A549 (cell line): ENCODE measurements around the gene SH3RF3.

Source experiments
- BHLHE40 ChIP-seq: IDR thresholded peaks from 2 replicates; pipeline ENCODE4 v1.6.1; 2012; ENCODE audit warnings: low read depth, low read length, inconsistent platforms
- CTCF ChIP-seq: fragments of >200 bp; sonication (Bioruptor Twin); formaldehyde crosslinking; IDR thresholded peaks from 3 replicates; pipeline ENCODE4 v1.5.1; 2016
- EP300 ChIP-seq, 2 experiments: fragments of >200 bp; sonication (Bioruptor Twin); formaldehyde crosslinking; IDR thresholded peaks; 2 replicates in 1 of 2; 3 replicates in 1 of 2; pipeline ENCODE4 v1.6.1; 2016 to 2017
- JUN ChIP-seq, 2 experiments: fragments of >200 bp; sonication (Bioruptor Twin); formaldehyde crosslinking; IDR thresholded peaks; 2 replicates in 1 of 2; 3 replicates in 1 of 2; pipeline ENCODE4 v1.6.1; 2016 to 2017
- MAZ ChIP-seq: fragments of 150-350 bp; IDR thresholded peaks from 2 replicates; pipeline ENCODE4 v1.6.1; 2014; ENCODE audit warnings: antibody characterized with exemption, low read depth, low read length, borderline replicate concordance
- NR3C1 ChIP-seq: fragments of >200 bp; sonication (Bioruptor Twin); formaldehyde crosslinking; IDR thresholded peaks from 3 replicates; pipeline ENCODE4 v1.6.1; 2017
- POLR2A ChIP-seq: IDR thresholded peaks from 2 replicates; pipeline ENCODE4 v1.6.1; 2012; ENCODE audit warnings: mild to moderate bottlenecking, low read length
- RNF2 ChIP-seq: fragments of 200-600 bp; sonication (generic); IDR thresholded peaks from 2 replicates; pipeline ENCODE4 v1.6.1; 2016; ENCODE audit warnings: low read depth, mild to moderate bottlenecking, antibody characterized with exemption, moderate library complexity, borderline replicate concordance
- SREBF2 ChIP-seq: fragments of 450-650 bp; IDR thresholded peaks from 2 replicates; pipeline ENCODE4 v1.6.1; 2014; ENCODE audit warnings: mild to moderate bottlenecking, moderate library complexity
- ZSCAN20 ChIP-seq: fragments of 250-450 bp; sonication (Bioruptor Pico); IDR thresholded peaks from 2 replicates; pipeline ENCODE4 v1.8.0; 2022; ENCODE audit warnings: mild to moderate bottlenecking, moderate library complexity
- TF ChIP-seq, protein P1 (sequence below): fragments of 200-600 bp; sonication (generic); IDR thresholded peaks from 2 replicates; pipeline ENCODE4 v1.6.1; 2016; ENCODE audit warnings: antibody characterized with exemption, mild to moderate bottlenecking, moderate library complexity

GRCh38 chr2:109142416-109143210, 13.6 kb downstream of the SH3RF3 start:
- TF ChIP-seq EP300 (IDR thresholded peaks at IDR 0.05) (no peak), NR3C1 (no peak), POLR2A (no peak), RNF2 (no peak), SREBF2 (no peak), ZSCAN20 (CRISPR knock-in tag) (no peak), BHLHE40 (no peak), MAZ (no peak), CTCF (no peak), JUN (IDR thresholded peaks at IDR 0.05) (no peak)
- TF ChIP-seq, protein P1, sequence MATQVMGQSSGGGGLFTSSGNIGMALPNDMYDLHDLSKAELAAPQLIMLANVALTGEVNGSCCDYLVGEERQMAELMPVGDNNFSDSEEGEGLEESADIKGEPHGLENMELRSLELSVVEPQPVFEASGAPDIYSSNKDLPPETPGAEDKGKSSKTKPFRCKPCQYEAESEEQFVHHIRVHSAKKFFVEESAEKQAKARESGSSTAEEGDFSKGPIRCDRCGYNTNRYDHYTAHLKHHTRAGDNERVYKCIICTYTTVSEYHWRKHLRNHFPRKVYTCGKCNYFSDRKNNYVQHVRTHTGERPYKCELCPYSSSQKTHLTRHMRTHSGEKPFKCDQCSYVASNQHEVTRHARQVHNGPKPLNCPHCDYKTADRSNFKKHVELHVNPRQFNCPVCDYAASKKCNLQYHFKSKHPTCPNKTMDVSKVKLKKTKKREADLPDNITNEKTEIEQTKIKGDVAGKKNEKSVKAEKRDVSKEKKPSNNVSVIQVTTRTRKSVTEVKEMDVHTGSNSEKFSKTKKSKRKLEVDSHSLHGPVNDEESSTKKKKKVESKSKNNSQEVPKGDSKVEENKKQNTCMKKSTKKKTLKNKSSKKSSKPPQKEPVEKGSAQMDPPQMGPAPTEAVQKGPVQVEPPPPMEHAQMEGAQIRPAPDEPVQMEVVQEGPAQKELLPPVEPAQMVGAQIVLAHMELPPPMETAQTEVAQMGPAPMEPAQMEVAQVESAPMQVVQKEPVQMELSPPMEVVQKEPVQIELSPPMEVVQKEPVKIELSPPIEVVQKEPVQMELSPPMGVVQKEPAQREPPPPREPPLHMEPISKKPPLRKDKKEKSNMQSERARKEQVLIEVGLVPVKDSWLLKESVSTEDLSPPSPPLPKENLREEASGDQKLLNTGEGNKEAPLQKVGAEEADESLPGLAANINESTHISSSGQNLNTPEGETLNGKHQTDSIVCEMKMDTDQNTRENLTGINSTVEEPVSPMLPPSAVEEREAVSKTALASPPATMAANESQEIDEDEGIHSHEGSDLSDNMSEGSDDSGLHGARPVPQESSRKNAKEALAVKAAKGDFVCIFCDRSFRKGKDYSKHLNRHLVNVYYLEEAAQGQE, result no peak
